Adipocyte (in vitro differentiated cells): ENCODE results near the gene RAB30.
A peak's percentile ranks its signal among the peaks of the same experiment; 100 is the strongest.

ENCODE experiments used
- DNase-seq: peaks from one replicate; pipeline ENCODE4 v3.0.0-alpha.2; 2015; ENCODE audit warnings: low read depth
- H3K27me3 ChIP-seq: replicated peaks from 2 replicates; pipeline ENCODE4 v1.7.0; 2013; ENCODE audit warnings: mild to moderate bottlenecking, low read length, moderate library complexity; ENCODE audit not compliant: control insufficient read depth, insufficient read depth
- H3K36me3 ChIP-seq: 2 replicates; pipeline ENCODE4 v1.7.0; 2013; ENCODE audit warnings: low read length, mild to moderate bottlenecking, moderate library complexity; ENCODE audit not compliant: control insufficient read depth, insufficient read depth, severe bottlenecking
- H3K4me1 ChIP-seq: 2 replicates; pipeline ENCODE4 v1.7.0; 2013; ENCODE audit warnings: mild to moderate bottlenecking, low read length, moderate library complexity; ENCODE audit not compliant: control insufficient read depth, insufficient read depth
- H3K4me3 ChIP-seq: 2 replicates; pipeline ENCODE4 v1.7.0; 2013; ENCODE audit warnings: mild to moderate bottlenecking, low read length, moderate library complexity
- H3K9ac ChIP-seq: 2 replicates; pipeline ENCODE4 v1.7.0; 2013; ENCODE audit warnings: mild to moderate bottlenecking, low read length, moderate library complexity
- H3K9me3 ChIP-seq: 2 replicates; pipeline ENCODE4 v1.7.0; 2013; ENCODE audit warnings: mild to moderate bottlenecking, low read length, moderate library complexity; ENCODE audit not compliant: control insufficient read depth

RAB30 gene

GRCh38 chr11:82936261-82936660 lies 135.4 kb downstream of the RAB30 start:
- no peaks in the 10 kb centered on the region for H3K36me3 ChIP-seq
- no peaks in the 10 kb centered on the region for H3K9me3 ChIP-seq
- no peak overlapping the region for H3K4me3 ChIP-seq
- no peaks in the 10 kb centered on the region for H3K27me3 ChIP-seq
- H3K4me1 ChIP-seq = peaks cover 6% of the 10 kb centered on the region
- H3K9ac ChIP-seq = no peak overlapping the region
- DNase-seq = peak; percentile 18

GRCh38 chr11:82932564-82932963 lies 139.1 kb downstream of the RAB30 start:
- DNase-seq = no peak
- peaks cover 6% of the 10 kb centered on the region for H3K4me1 ChIP-seq
- H3K9me3 ChIP-seq = no peaks in the 10 kb centered on the region
- no peak overlapping the region for H3K4me3 ChIP-seq
- no peaks in the 10 kb centered on the region for H3K36me3 ChIP-seq
- no peak overlapping the region for H3K9ac ChIP-seq
- H3K27me3 ChIP-seq = no peaks in the 10 kb centered on the region

- Histone ChIP-seq H3K9me3 (no peaks in the 10 kb centered on the region), H3K27me3 (no peaks in the 10 kb centered on the region), H3K4me1 (no peaks in the 10 kb centered on the region), H3K4me3 (no peak overlapping the region), H3K9ac (no peak overlapping the region), H3K36me3 (no peaks in the 10 kb centered on the region)
- DNase-seq = no peak
Observed at GRCh38 chr11:82930734-82931133, 141.0 kb downstream of the RAB30 start.

GRCh38 chr11:82930229-82930628 lies 141.5 kb downstream of the RAB30 start:
- H3K9me3 ChIP-seq = no peaks in the 10 kb centered on the region
- no peaks in the 10 kb centered on the region for H3K27me3 ChIP-seq
- no peaks in the 10 kb centered on the region for H3K36me3 ChIP-seq
- no peak overlapping the region for H3K9ac ChIP-seq
- H3K4me3 ChIP-seq = no peak overlapping the region
- no peaks in the 10 kb centered on the region for H3K4me1 ChIP-seq
- DNase-seq = no peak

GRCh38 chr11:82929121-82929520 lies 142.6 kb downstream of the RAB30 start:
- no peak overlapping the region for H3K9ac ChIP-seq
- H3K4me3 ChIP-seq = no peak overlapping the region
- H3K4me1 ChIP-seq = no peaks in the 10 kb centered on the region
- no peak for DNase-seq
- H3K36me3 ChIP-seq = no peaks in the 10 kb centered on the region
- no peaks in the 10 kb centered on the region for H3K27me3 ChIP-seq
- H3K9me3 ChIP-seq = no peaks in the 10 kb centered on the region

GRCh38 chr11:82927264-82927880 lies 144.3 kb downstream of the RAB30 start:
- no peaks in the 10 kb centered on the region for H3K4me1 ChIP-seq
- H3K9ac ChIP-seq = no peak overlapping the region
- no peaks in the 10 kb centered on the region for H3K36me3 ChIP-seq
- no peaks in the 10 kb centered on the region for H3K27me3 ChIP-seq
- H3K4me3 ChIP-seq = no peak overlapping the region
- DNase-seq = peak; percentile 89
- no peaks in the 10 kb centered on the region for H3K9me3 ChIP-seq

- H3K4me1 ChIP-seq = no peaks in the 10 kb centered on the region
- H3K36me3 ChIP-seq = no peaks in the 10 kb centered on the region
- no peak overlapping the region for H3K4me3 ChIP-seq
- no peaks in the 10 kb centered on the region for H3K27me3 ChIP-seq
- DNase-seq = no peak
- no peaks in the 10 kb centered on the region for H3K9me3 ChIP-seq
- H3K9ac ChIP-seq = no peak overlapping the region
Observed at GRCh38 chr11:82924522-82925224, 147.0 kb downstream of the RAB30 start.
